H9 (cell line): ENCODE results near the gene BCLAF3. TPM values are rescaled to one million over a fixed set of nuclear protein-coding genes. Genes with fewer than 3 reads are reported as not detected.
A peak's percentile ranks its signal among the peaks of the same experiment; 100 is the strongest.

Source experiments
- DNase-seq: peaks from one replicate; pipeline ENCODE4 v3.0.0-alpha.2; 2017
- H2AFZ ChIP-seq: one replicate; pipeline ENCODE4 v1.6.1; 2013; ENCODE audit warnings: mild to moderate bottlenecking, low read length, control low read depth, moderate library complexity
- H2AK5ac ChIP-seq: 2 replicates; pipeline ENCODE4 v1.6.1; 2013; ENCODE audit warnings: low read length, control low read depth, mixed read lengths; ENCODE audit not compliant: insufficient read length
- H2BK120ac ChIP-seq: one replicate; pipeline ENCODE4 v1.6.1; 2013; ENCODE audit warnings: low read depth, mild to moderate bottlenecking, low read length, control low read depth, inconsistent platforms; ENCODE audit not compliant: poor library complexity, severe bottlenecking
- H2BK12ac ChIP-seq: 2 replicates; pipeline ENCODE4 v1.6.1; 2013; ENCODE audit warnings: low read length, control low read depth, mixed read lengths, low read depth; ENCODE audit not compliant: insufficient read length
- H2BK15ac ChIP-seq: 2 replicates; pipeline ENCODE4 v1.6.1; 2013; ENCODE audit warnings: low read depth, low read length, control low read depth
- H2BK20ac ChIP-seq: one replicate; pipeline ENCODE4 v1.6.1; 2013; ENCODE audit warnings: low read depth, mild to moderate bottlenecking, low read length, control low read depth, inconsistent platforms; ENCODE audit not compliant: poor library complexity, severe bottlenecking
- H2BK5ac ChIP-seq: 2 replicates; pipeline ENCODE4 v1.6.1; 2013; ENCODE audit warnings: low read length, control low read depth, mixed read lengths; ENCODE audit not compliant: insufficient read length
- H3K14ac ChIP-seq: 2 replicates; pipeline ENCODE4 v1.6.1; 2013; ENCODE audit warnings: low read length, control low read depth; ENCODE audit not compliant: insufficient read depth
- H3K18ac ChIP-seq: 2 replicates; pipeline ENCODE4 v1.6.1; 2013; ENCODE audit warnings: low read depth, mild to moderate bottlenecking, mixed read lengths, low read length, control low read depth; ENCODE audit not compliant: insufficient read length
- H3K23ac ChIP-seq: 2 replicates; pipeline ENCODE4 v1.6.1; 2013; ENCODE audit warnings: low read length, control low read depth, mixed read lengths, low read depth; ENCODE audit not compliant: insufficient read length
- H3K23me2 ChIP-seq: 2 replicates; pipeline ENCODE4 v1.6.1; 2013; ENCODE audit warnings: low read depth, mild to moderate bottlenecking, mixed read lengths, low read length, control low read depth; ENCODE audit not compliant: insufficient read length, poor library complexity, severe bottlenecking
- H3K27ac ChIP-seq: 2 replicates; pipeline ENCODE4 v1.5.1; 2013; ENCODE audit warnings: low read length, control low read depth, mixed read lengths, low read depth; ENCODE audit not compliant: insufficient read length
- H3K27me3 ChIP-seq: 2 replicates; pipeline ENCODE4 v1.6.1; 2013; ENCODE audit warnings: low read length, control low read depth, inconsistent platforms; ENCODE audit not compliant: insufficient read depth
- H3K4ac ChIP-seq: 2 replicates; pipeline ENCODE4 v1.6.1; 2013; ENCODE audit warnings: low read depth, mild to moderate bottlenecking, control low read depth, inconsistent platforms, low read length, moderate library complexity
- H3K4me1 ChIP-seq: 2 replicates; pipeline ENCODE4 v1.6.1; 2013; ENCODE audit warnings: low read length, control low read depth, inconsistent platforms; ENCODE audit not compliant: insufficient read depth
- H3K4me2 ChIP-seq: 2 replicates; pipeline ENCODE4 v1.6.1; 2013; ENCODE audit warnings: low read length, control low read depth, mixed read lengths; ENCODE audit not compliant: insufficient read length, insufficient read depth
- H3K56ac ChIP-seq: 2 replicates; pipeline ENCODE4 v1.6.1; 2013; ENCODE audit warnings: low read depth, mild to moderate bottlenecking, mixed read lengths, low read length, control low read depth; ENCODE audit not compliant: insufficient read length
- H3K79me1 ChIP-seq: 2 replicates; pipeline ENCODE4 v1.6.1; 2013; ENCODE audit warnings: low read depth, mild to moderate bottlenecking, moderate library complexity, low read length, control low read depth, inconsistent platforms; ENCODE audit not compliant: insufficient read depth, poor library complexity, severe bottlenecking
- H3K79me2 ChIP-seq: 2 replicates; pipeline ENCODE4 v1.6.1; 2013; ENCODE audit warnings: low read length, control low read depth, inconsistent platforms; ENCODE audit not compliant: insufficient read depth
- H3K9ac ChIP-seq: 2 replicates; pipeline ENCODE4 v1.6.1; 2013; ENCODE audit warnings: low read length, control low read depth, mixed read lengths; ENCODE audit not compliant: insufficient read length; ENCODE audit errors: extremely low read depth
- H3K9me3 ChIP-seq: one replicate; pipeline ENCODE4 v1.6.1; 2013; ENCODE audit warnings: low read depth, low read length, inconsistent platforms; ENCODE audit not compliant: control insufficient read depth
- H3T11ph ChIP-seq: one replicate; pipeline ENCODE4 v1.6.1; 2013; ENCODE audit warnings: mild to moderate bottlenecking, low read length, control low read depth, inconsistent platforms
- H4K20me1 ChIP-seq: one replicate; pipeline ENCODE4 v1.6.1; 2013; ENCODE audit not compliant: control insufficient read depth, insufficient read length, insufficient read depth
- H4K5ac ChIP-seq: 2 replicates; pipeline ENCODE4 v1.6.1; 2013; ENCODE audit warnings: low read depth, mild to moderate bottlenecking, mixed read lengths, low read length, control low read depth; ENCODE audit not compliant: insufficient read length
- H4K8ac ChIP-seq: replicated peaks from 2 replicates; pipeline ENCODE4 v1.6.1; 2013; ENCODE audit warnings: low read length, control low read depth, mixed read lengths, low read depth; ENCODE audit not compliant: insufficient read length
- H4K91ac ChIP-seq: 2 replicates; pipeline ENCODE4 v1.6.1; 2013; ENCODE audit warnings: low read depth, mild to moderate bottlenecking, moderate library complexity, mixed read lengths, low read length, control low read depth; ENCODE audit not compliant: insufficient read length
- H3K27ac Mint-ChIP-seq, 3 experiments: 2 replicates in 2 of 3; 3 replicates in 1 of 3; pipeline ENCODE4 v1.8.0; 2020 to 2021; ENCODE audit warnings: mixed read lengths in 3 of 3, mild to moderate bottlenecking in 1 of 3, moderate library complexity in 1 of 3
- H3K27me3 Mint-ChIP-seq: 2 replicates; pipeline ENCODE4 v1.8.0; 2021; ENCODE audit warnings: low read depth, mild to moderate bottlenecking, moderate library complexity, mixed read lengths
- H3K36me3 Mint-ChIP-seq, 3 experiments: 2 replicates in 2 of 3; 3 replicates in 1 of 3; pipeline ENCODE4 v1.8.0; 2020 to 2021; ENCODE audit warnings: low read depth in 3 of 3, mixed read lengths in 3 of 3; ENCODE audit not compliant: insufficient read depth in 1 of 3
- H3K4me1 Mint-ChIP-seq, 2 experiments: 2 replicates each; pipeline ENCODE4 v1.8.0; 2020; ENCODE audit warnings: mixed read lengths in 2 of 2
- H3K4me3 Mint-ChIP-seq, 2 experiments: 2 replicates in 1 of 2; 3 replicates in 1 of 2; pipeline ENCODE4 v1.8.0; 2020 to 2021; ENCODE audit warnings: mild to moderate bottlenecking in 2 of 2, mixed read lengths in 2 of 2, moderate library complexity in 1 of 2
- H3K9me3 Mint-ChIP-seq, 2 experiments: 2 replicates in 1 of 2; 3 replicates in 1 of 2; pipeline ENCODE4 v1.8.0; 2020; ENCODE audit warnings: mild to moderate bottlenecking in 2 of 2, mixed read lengths in 2 of 2, moderate library complexity in 1 of 2
- WGBS: extraction: QIAGEN DNeasy Blood & Tissue Kit; methylation state at CpG from one replicate; pipeline ENCODE4 v1.1.7; 2013; ENCODE audit warnings: missing lambda C conversion rate, low lambda C conversion rate, mixed read lengths; ENCODE audit not compliant: insufficient read length; ENCODE audit errors: extremely low coverage; 5-methylcytosine and 5-hydroxymethylcytosine counted together
- total RNA-seq: library from RNA; stranded (reverse); gene quantifications from 2 replicates; pipeline ENCODE4 v1.2.1, GENCODE V29; 2021
- TF ChIP-seq, protein P1 (sequence below): fragments of 200-600 bp; sonication (generic); conservative IDR thresholded peaks from 3 replicates; pipeline ENCODE4 v1.8.0; 2021; ENCODE audit warnings: antibody characterized with exemption, mild to moderate bottlenecking

BCLAF3 gene
- total RNA-seq, 1 experiment from 2014 or later, result 7.9 TPM

DNA sequence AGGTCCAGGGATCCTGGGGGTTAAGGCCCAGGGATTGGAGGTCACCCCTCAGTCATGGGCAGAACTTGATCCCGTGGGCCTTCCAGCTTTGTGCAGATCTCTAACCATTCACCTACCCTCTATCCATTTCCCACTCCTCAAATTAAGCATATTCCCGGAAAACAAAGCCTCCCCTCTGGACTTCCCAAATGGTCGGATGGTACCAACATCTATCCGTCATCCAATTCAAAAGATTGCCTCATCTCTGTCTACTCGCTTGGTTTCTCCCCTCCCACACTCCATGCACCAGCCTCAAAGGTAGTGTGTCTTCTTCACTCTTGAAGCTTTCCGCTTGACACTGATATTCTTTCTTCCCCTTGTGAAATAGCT is 473 bp upstream of the BCLAF3 start:
- H4K8ac ChIP-seq, result no peak overlapping the region
- no peak overlapping the region for H2BK5ac ChIP-seq
- no peak overlapping the region for H3K23ac ChIP-seq
- TF ChIP-seq, protein P1, sequence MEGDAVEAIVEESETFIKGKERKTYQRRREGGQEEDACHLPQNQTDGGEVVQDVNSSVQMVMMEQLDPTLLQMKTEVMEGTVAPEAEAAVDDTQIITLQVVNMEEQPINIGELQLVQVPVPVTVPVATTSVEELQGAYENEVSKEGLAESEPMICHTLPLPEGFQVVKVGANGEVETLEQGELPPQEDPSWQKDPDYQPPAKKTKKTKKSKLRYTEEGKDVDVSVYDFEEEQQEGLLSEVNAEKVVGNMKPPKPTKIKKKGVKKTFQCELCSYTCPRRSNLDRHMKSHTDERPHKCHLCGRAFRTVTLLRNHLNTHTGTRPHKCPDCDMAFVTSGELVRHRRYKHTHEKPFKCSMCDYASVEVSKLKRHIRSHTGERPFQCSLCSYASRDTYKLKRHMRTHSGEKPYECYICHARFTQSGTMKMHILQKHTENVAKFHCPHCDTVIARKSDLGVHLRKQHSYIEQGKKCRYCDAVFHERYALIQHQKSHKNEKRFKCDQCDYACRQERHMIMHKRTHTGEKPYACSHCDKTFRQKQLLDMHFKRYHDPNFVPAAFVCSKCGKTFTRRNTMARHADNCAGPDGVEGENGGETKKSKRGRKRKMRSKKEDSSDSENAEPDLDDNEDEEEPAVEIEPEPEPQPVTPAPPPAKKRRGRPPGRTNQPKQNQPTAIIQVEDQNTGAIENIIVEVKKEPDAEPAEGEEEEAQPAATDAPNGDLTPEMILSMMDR, result no peak
- H2AK5ac ChIP-seq, result no peak overlapping the region
- H2BK120ac ChIP-seq, result no peak overlapping the region
- no peak overlapping the region for H3K14ac ChIP-seq
- DNase-seq, result no peak
- no peak overlapping the region for H4K5ac ChIP-seq
- Mint-ChIP-seq H3K4me3 (peak overlapping the region; percentile 50 to 76), H3K27me3 (peaks cover 3% of the 10 kb centered on the region; the same call in 1 of the 2 replicates), H3K36me3 (peaks cover 6 to 14% (median 6%) of the 10 kb centered on the region in 3 experiments; a peak in 6 of 7 replicates), H3K27ac (peak overlapping the region in 1 of 3 experiments; percentile 6; a peak in 1 of 7 replicates), H3K9me3 (peaks cover 49 to 55% of the 10 kb centered on the region in 2 experiments), H3K4me1 (peaks cover 0 to 6% of the 10 kb centered on the region in 2 experiments; a peak in 2 of 4 replicates)
- no peak overlapping the region for H2BK12ac ChIP-seq
- H3K56ac ChIP-seq, result no peak overlapping the region
- WGBS, result no CpG with 5 or more reads among the region's 6 CpGs
- no peak overlapping the region for H4K91ac ChIP-seq
- H3K18ac ChIP-seq, result no peak overlapping the region
- H3K4me1 ChIP-seq, result no peaks in the 10 kb centered on the region
- H3K4ac ChIP-seq, result no peak overlapping the region
- H3K9ac ChIP-seq, result no peak overlapping the region
- no peaks in the 10 kb centered on the region for H4K20me1 ChIP-seq
- no peaks in the 10 kb centered on the region for H3K23me2 ChIP-seq
- H2BK20ac ChIP-seq, result no peak overlapping the region
- peaks cover 26% of the 10 kb centered on the region for H3K9me3 ChIP-seq
- H3T11ph ChIP-seq, result no peak overlapping the region
- H3K4me2 ChIP-seq, result no peak overlapping the region
- no peak overlapping the region for H3K27ac ChIP-seq
- no peaks in the 10 kb centered on the region for H3K79me1 ChIP-seq
- H2AFZ ChIP-seq, result no peak overlapping the region
- no peak overlapping the region for H2BK15ac ChIP-seq
- H3K27me3 ChIP-seq, result no peaks in the 10 kb centered on the region
- H3K79me2 ChIP-seq, result no peaks in the 10 kb centered on the region
